Measurements from ENCODE around the gene SCGB1A1.
"Not testable (repeated sequence)": the region's sequence is repeated elsewhere in the genome, so short reads cannot be mapped to it uniquely, and the experiment has no call there.

SCGB1A1 gene

GRCh38 chr11:62418733-62419132 is at the start of gene SCGB1A1:
SCGB1A1 (plus strand) TSS chr11:62419033; CDS start chr11:62419096, 63 bp downstream.
- H3K36me3 ChIP-seq (ENCODE audit: control insufficient read depth, low read depth, low read length), result no peaks in the 10 kb centered on the region
- H3K27ac ChIP-seq (ENCODE audit: low read length), result no peak within 1 kb of the TSS
- H3K9ac ChIP-seq (ENCODE audit: low read length), result no peak within 1 kb of the TSS
- H3K4me1 ChIP-seq (ENCODE audit: control insufficient read depth, low read depth, low read length), result no peaks in the 10 kb centered on the region
- H3K9me3 ChIP-seq (ENCODE audit: control insufficient read depth, low read depth, low read length), result no peaks in the 10 kb centered on the region
- H3K27me3 ChIP-seq (ENCODE audit: control insufficient read depth, insufficient read depth, low read length), result peaks cover 9% of the 10 kb centered on the region
- H3K4me3 ChIP-seq (ENCODE audit: low read length), result no peak within 1 kb of the TSS

GRCh38 chr11:62370743-62371440 is 47.9 kb upstream of the SCGB1A1 start:
- no peaks in the 10 kb centered on the region for H3K27me3 ChIP-seq (ENCODE audit: control insufficient read depth, insufficient read depth, low read length)
- no peaks in the 10 kb centered on the region for H3K9me3 ChIP-seq (ENCODE audit: control insufficient read depth, low read depth, low read length)
- H3K27ac ChIP-seq (ENCODE audit: low read length), result no peak overlapping the region

GRCh38 chr11:62372871-62373270 is 46.0 kb upstream of the SCGB1A1 start:
- H3K36me3 ChIP-seq (ENCODE audit: control insufficient read depth, low read depth, low read length), result no peaks in the 10 kb centered on the region
- no peak overlapping the region for H3K27ac ChIP-seq (ENCODE audit: low read length)
- no peak overlapping the region for H3K9ac ChIP-seq (ENCODE audit: low read length)
- H3K9me3 ChIP-seq (ENCODE audit: control insufficient read depth, low read depth, low read length), result no peaks in the 10 kb centered on the region
- no peak overlapping the region for H3K4me3 ChIP-seq (ENCODE audit: low read length)
- H3K27me3 ChIP-seq (ENCODE audit: control insufficient read depth, insufficient read depth, low read length), result no peaks in the 10 kb centered on the region
- no peaks in the 10 kb centered on the region for H3K4me1 ChIP-seq (ENCODE audit: control insufficient read depth, low read depth, low read length)

More at GRCh38 chr11:62370743-62371440, 47.9 kb upstream of the SCGB1A1 start:
- H3K4me1 ChIP-seq (ENCODE audit: control insufficient read depth, low read depth, low read length), result no peaks in the 10 kb centered on the region
- H3K36me3 ChIP-seq (ENCODE audit: control insufficient read depth, low read depth, low read length), result no peaks in the 10 kb centered on the region
- no peak overlapping the region for H3K9ac ChIP-seq (ENCODE audit: low read length)
- H3K4me3 ChIP-seq (ENCODE audit: low read length), result no peak overlapping the region

GRCh38 chr11:62373464-62374119 is 45.2 kb upstream of the SCGB1A1 start:
- no peaks in the 10 kb centered on the region for H3K4me1 ChIP-seq (ENCODE audit: control insufficient read depth, low read depth, low read length)
- no peaks in the 10 kb centered on the region for H3K9me3 ChIP-seq (ENCODE audit: control insufficient read depth, low read depth, low read length)
- H3K4me3 ChIP-seq (ENCODE audit: low read length), result no peak overlapping the region
- no peaks in the 10 kb centered on the region for H3K27me3 ChIP-seq (ENCODE audit: control insufficient read depth, insufficient read depth, low read length)
- no peak overlapping the region for H3K27ac ChIP-seq (ENCODE audit: low read length)
- H3K9ac ChIP-seq (ENCODE audit: low read length), result no peak overlapping the region
- H3K36me3 ChIP-seq (ENCODE audit: control insufficient read depth, low read depth, low read length), result no peaks in the 10 kb centered on the region

GRCh38 chr11:62374801-62375200 is 44.0 kb upstream of the SCGB1A1 start:
- Histone ChIP-seq H3K9ac (ENCODE audit: low read length) (no peak overlapping the region), H3K36me3 (ENCODE audit: control insufficient read depth, low read depth, low read length) (no peaks in the 10 kb centered on the region), H3K9me3 (ENCODE audit: control insufficient read depth, low read depth, low read length) (no peaks in the 10 kb centered on the region), H3K4me1 (ENCODE audit: control insufficient read depth, low read depth, low read length) (no peaks in the 10 kb centered on the region), H3K27me3 (ENCODE audit: control insufficient read depth, insufficient read depth, low read length) (no peaks in the 10 kb centered on the region), H3K4me3 (ENCODE audit: low read length) (no peak overlapping the region), H3K27ac (ENCODE audit: low read length) (no peak overlapping the region)

GRCh38 chr11:62378459-62379063 is 40.3 kb upstream of the SCGB1A1 start:
- not testable (repeated sequence) for H3K27ac ChIP-seq (ENCODE audit: low read length); H3K27me3 ChIP-seq (ENCODE audit: control insufficient read depth, insufficient read depth, low read length); H3K36me3 ChIP-seq (ENCODE audit: control insufficient read depth, low read depth, low read length); H3K4me1 ChIP-seq (ENCODE audit: control insufficient read depth, low read depth, low read length); H3K4me3 ChIP-seq (ENCODE audit: low read length); H3K9me3 ChIP-seq (ENCODE audit: control insufficient read depth, low read depth, low read length); H3K9ac ChIP-seq (ENCODE audit: low read length)

GRCh38 chr11:62379586-62379985 is 39.2 kb upstream of the SCGB1A1 start:
- not testable (repeated sequence) for H3K4me1 ChIP-seq (ENCODE audit: control insufficient read depth, low read depth, low read length); H3K27me3 ChIP-seq (ENCODE audit: control insufficient read depth, insufficient read depth, low read length); H3K27ac ChIP-seq (ENCODE audit: low read length); H3K9me3 ChIP-seq (ENCODE audit: control insufficient read depth, low read depth, low read length); H3K4me3 ChIP-seq (ENCODE audit: low read length); H3K9ac ChIP-seq (ENCODE audit: low read length); H3K36me3 ChIP-seq (ENCODE audit: control insufficient read depth, low read depth, low read length)

GRCh38 chr11:62380821-62381245 is 38.0 kb upstream of the SCGB1A1 start:
- not testable (repeated sequence) for H3K4me3 ChIP-seq (ENCODE audit: low read length); H3K9me3 ChIP-seq (ENCODE audit: control insufficient read depth, low read depth, low read length); H3K9ac ChIP-seq (ENCODE audit: low read length); H3K4me1 ChIP-seq (ENCODE audit: control insufficient read depth, low read depth, low read length); H3K27me3 ChIP-seq (ENCODE audit: control insufficient read depth, insufficient read depth, low read length); H3K36me3 ChIP-seq (ENCODE audit: control insufficient read depth, low read depth, low read length); H3K27ac ChIP-seq (ENCODE audit: low read length)

GRCh38 chr11:62383822-62384221 is 35.0 kb upstream of the SCGB1A1 start:
- H3K9me3 ChIP-seq (ENCODE audit: control insufficient read depth, low read depth, low read length), result no peaks in the 10 kb centered on the region
- no peaks in the 10 kb centered on the region for H3K4me1 ChIP-seq (ENCODE audit: control insufficient read depth, low read depth, low read length)
- no peak overlapping the region for H3K4me3 ChIP-seq (ENCODE audit: low read length)
- no peaks in the 10 kb centered on the region for H3K27me3 ChIP-seq (ENCODE audit: control insufficient read depth, insufficient read depth, low read length)
- no peak overlapping the region for H3K9ac ChIP-seq (ENCODE audit: low read length)
- no peak overlapping the region for H3K27ac ChIP-seq (ENCODE audit: low read length)
- no peaks in the 10 kb centered on the region for H3K36me3 ChIP-seq (ENCODE audit: control insufficient read depth, low read depth, low read length)

GRCh38 chr11:62386083-62386482 is 32.8 kb upstream of the SCGB1A1 start:
- not testable (repeated sequence) for H3K36me3 ChIP-seq (ENCODE audit: control insufficient read depth, low read depth, low read length); H3K4me3 ChIP-seq (ENCODE audit: low read length); H3K9me3 ChIP-seq (ENCODE audit: control insufficient read depth, low read depth, low read length); H3K4me1 ChIP-seq (ENCODE audit: control insufficient read depth, low read depth, low read length); H3K27ac ChIP-seq (ENCODE audit: low read length); H3K27me3 ChIP-seq (ENCODE audit: control insufficient read depth, insufficient read depth, low read length); H3K9ac ChIP-seq (ENCODE audit: low read length)

- Histone ChIP-seq H3K4me3 (ENCODE audit: low read length) (no peak overlapping the region), H3K9me3 (ENCODE audit: control insufficient read depth, low read depth, low read length) (no peaks in the 10 kb centered on the region), H3K4me1 (ENCODE audit: control insufficient read depth, low read depth, low read length) (no peaks in the 10 kb centered on the region), H3K36me3 (ENCODE audit: control insufficient read depth, low read depth, low read length) (no peaks in the 10 kb centered on the region), H3K9ac (ENCODE audit: low read length) (no peak overlapping the region), H3K27me3 (ENCODE audit: control insufficient read depth, insufficient read depth, low read length) (no peaks in the 10 kb centered on the region), H3K27ac (ENCODE audit: low read length) (no peak overlapping the region)
These were observed 31.5 kb upstream of the SCGB1A1 start for GRCh38 chr11:62387381-62387780.

- no peaks in the 10 kb centered on the region for H3K27me3 ChIP-seq (ENCODE audit: control insufficient read depth, insufficient read depth, low read length)
These were observed 29.8 kb upstream of the SCGB1A1 start for GRCh38 chr11:62388999-62389398.

More at GRCh38 chr11:62388999-62389398, 29.8 kb upstream of the SCGB1A1 start:
- Histone ChIP-seq H3K27ac (ENCODE audit: low read length) (no peak overlapping the region), H3K36me3 (ENCODE audit: control insufficient read depth, low read depth, low read length) (no peaks in the 10 kb centered on the region), H3K4me1 (ENCODE audit: control insufficient read depth, low read depth, low read length) (no peaks in the 10 kb centered on the region), H3K9me3 (ENCODE audit: control insufficient read depth, low read depth, low read length) (no peaks in the 10 kb centered on the region), H3K9ac (ENCODE audit: low read length) (no peak overlapping the region), H3K4me3 (ENCODE audit: low read length) (no peak overlapping the region)
